ENCODE data around the gene KLHL29.

Gene KLHL29

GRCh38 chr2:23618265-23618664 is 233.3 kb downstream of the KLHL29 start:
- no peak for TF ChIP-seq FOXM1 (IDR thresholded peaks at IDR 0.05; ENCODE audit: borderline replicate concordance, low read depth)
- no peak for TF ChIP-seq CEBPB (IDR thresholded peaks at IDR 0.05)
- no peak for TF ChIP-seq REST (IDR thresholded peaks at IDR 0.05; ENCODE audit: low read depth)
- TF ChIP-seq TAF1 (IDR thresholded peaks at IDR 0.05; ENCODE audit: low read depth), result no peak
- no peak for TF ChIP-seq TCF12 (IDR thresholded peaks at IDR 0.05; ENCODE audit: low read depth)
- no peak for TF ChIP-seq EGR1 (IDR thresholded peaks at IDR 0.05)
- TF ChIP-seq, protein P1, sequence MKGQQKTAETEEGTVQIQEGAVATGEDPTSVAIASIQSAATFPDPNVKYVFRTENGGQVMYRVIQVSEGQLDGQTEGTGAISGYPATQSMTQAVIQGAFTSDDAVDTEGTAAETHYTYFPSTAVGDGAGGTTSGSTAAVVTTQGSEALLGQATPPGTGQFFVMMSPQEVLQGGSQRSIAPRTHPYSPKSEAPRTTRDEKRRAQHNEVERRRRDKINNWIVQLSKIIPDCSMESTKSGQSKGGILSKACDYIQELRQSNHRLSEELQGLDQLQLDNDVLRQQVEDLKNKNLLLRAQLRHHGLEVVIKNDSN (IDR thresholded peaks at IDR 0.05), result no peak
- TF ChIP-seq NFIC (IDR thresholded peaks at IDR 0.05), result no peak
- TF ChIP-seq CREB1 (IDR thresholded peaks at IDR 0.05; ENCODE audit: low read depth), result no peak
- TF ChIP-seq TEAD4 (IDR thresholded peaks at IDR 0.05), result no peak

DNA sequence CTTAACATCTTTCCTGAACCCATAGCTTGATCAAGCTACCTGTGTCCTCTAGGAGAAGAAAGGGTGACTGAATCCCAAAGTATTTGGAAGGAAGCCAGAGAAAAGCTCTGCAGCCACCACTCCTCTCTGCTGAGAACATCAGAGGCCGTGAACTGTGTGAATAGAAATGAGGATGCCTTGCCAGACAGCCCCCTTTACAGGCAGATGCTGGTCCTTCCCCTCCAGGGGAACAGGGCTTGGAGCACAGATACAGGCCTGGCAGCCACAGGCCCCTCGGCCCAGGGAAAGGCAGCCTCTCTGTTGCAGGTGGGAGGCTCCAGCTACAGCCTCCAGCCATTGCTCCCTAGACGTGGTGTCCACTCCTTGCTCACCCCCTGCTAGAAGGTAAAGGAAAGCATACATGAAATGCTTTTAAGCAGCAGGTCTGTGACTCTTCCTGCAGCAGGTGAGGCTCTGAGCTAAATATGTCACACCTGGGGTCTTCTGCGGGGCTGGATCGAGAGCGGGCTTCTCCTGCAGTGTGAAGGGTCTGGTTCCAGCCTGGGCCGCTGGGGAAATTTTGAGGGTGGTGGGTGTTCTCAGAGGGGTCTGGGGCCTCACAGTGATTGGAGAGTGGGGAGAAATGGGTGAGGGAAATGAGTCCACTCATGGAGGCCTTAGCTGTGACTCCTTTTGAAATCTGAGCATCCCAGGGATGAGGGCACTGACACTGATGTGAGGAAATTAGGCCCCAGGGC is 234.0 kb downstream of the KLHL29 start:
- TF ChIP-seq EP300 (IDR thresholded peaks at IDR 0.05; ENCODE audit: borderline replicate concordance), result no peak
- no peak for TF ChIP-seq EGR1 (IDR thresholded peaks at IDR 0.05)
- TF ChIP-seq ZBTB7A (IDR thresholded peaks at IDR 0.05; ENCODE audit: low read depth), result no peak
- TF ChIP-seq CREB1 (IDR thresholded peaks at IDR 0.05; ENCODE audit: low read depth), result no peak

DNA sequence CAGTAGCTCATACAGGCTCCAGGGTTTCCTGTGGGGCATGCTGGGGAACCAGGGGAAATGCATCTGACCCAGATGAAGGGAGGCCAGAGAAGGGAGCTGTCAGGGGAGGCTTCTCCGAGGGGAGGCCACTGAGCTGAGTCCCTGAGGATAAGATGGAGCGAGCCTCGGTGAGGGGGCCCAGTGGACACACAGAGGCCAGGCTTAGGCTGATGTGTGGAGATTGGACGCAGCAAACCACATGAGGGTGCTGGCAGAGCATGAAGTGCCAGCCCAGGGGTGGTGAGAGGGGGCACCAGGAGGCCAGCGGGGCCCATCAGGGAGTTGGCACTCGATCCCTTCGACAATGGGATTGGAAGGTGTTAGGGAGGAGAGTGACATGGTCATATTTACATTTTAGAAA is 235.0 kb downstream of the KLHL29 start:
- TF ChIP-seq EGR1 (IDR thresholded peaks at IDR 0.05) (no peak), TEAD4 (IDR thresholded peaks at IDR 0.05) (no peak), CEBPB (IDR thresholded peaks at IDR 0.05) (no peak), TAF1 (IDR thresholded peaks at IDR 0.05; ENCODE audit: low read depth) (no peak), REST (IDR thresholded peaks at IDR 0.05; ENCODE audit: low read depth) (no peak), ZBTB7A (IDR thresholded peaks at IDR 0.05; ENCODE audit: low read depth) (no peak), YY1 (IDR thresholded peaks at IDR 0.05; ENCODE audit: low read depth) (no peak), CREB1 (IDR thresholded peaks at IDR 0.05; ENCODE audit: low read depth) (no peak), FOXM1 (IDR thresholded peaks at IDR 0.05; ENCODE audit: borderline replicate concordance, low read depth) (no peak), RAD21 (IDR thresholded peaks at IDR 0.05; ENCODE audit: low read depth) (no peak), EP300 (IDR thresholded peaks at IDR 0.05; ENCODE audit: borderline replicate concordance) (no peak), TCF12 (IDR thresholded peaks at IDR 0.05; ENCODE audit: low read depth) (no peak), NFIC (IDR thresholded peaks at IDR 0.05) (no peak)
- TF ChIP-seq, protein P1 (IDR thresholded peaks at IDR 0.05), result no peak
- TF ChIP-seq, protein P2, sequence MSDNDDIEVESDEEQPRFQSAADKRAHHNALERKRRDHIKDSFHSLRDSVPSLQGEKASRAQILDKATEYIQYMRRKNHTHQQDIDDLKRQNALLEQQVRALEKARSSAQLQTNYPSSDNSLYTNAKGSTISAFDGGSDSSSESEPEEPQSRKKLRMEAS (IDR thresholded peaks at IDR 0.05), result no peak

DNA sequence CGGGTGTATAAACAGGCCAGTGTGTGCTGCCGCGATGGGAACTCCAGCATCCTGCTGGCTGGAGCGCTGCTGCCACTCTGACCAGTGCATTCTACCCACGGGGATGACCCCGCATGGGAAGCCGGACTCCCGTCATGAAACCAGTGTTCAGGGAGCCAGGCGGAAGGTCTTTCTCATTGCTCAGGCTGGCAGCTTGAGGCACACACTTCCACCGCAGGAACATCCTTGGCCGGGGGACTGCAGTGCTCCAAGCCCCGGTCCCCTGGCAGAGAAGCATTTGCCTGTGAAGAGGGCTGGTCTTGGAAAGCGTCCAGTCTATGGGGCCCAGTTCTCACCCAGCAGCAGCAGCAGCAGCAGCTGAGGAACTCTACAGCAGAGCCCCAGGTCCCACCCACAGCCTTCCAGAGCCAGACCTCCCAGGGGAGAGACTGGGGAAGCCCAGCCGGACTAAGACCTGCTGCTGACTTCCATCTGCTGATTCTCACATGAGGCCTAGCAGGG is 235.9 kb downstream of the KLHL29 start:
- TF ChIP-seq CREB1 (IDR thresholded peaks at IDR 0.05; ENCODE audit: low read depth) (no peak), EP300 (IDR thresholded peaks at IDR 0.05; ENCODE audit: borderline replicate concordance) (no peak), FOXM1 (IDR thresholded peaks at IDR 0.05; ENCODE audit: borderline replicate concordance, low read depth) (no peak), CEBPB (IDR thresholded peaks at IDR 0.05) (no peak), RAD21 (IDR thresholded peaks at IDR 0.05; ENCODE audit: low read depth) (no peak), TEAD4 (IDR thresholded peaks at IDR 0.05) (no peak), ZBTB7A (IDR thresholded peaks at IDR 0.05; ENCODE audit: low read depth) (no peak), EGR1 (IDR thresholded peaks at IDR 0.05) (no peak), REST (IDR thresholded peaks at IDR 0.05; ENCODE audit: low read depth) (no peak), NFIC (IDR thresholded peaks at IDR 0.05) (no peak), TCF12 (IDR thresholded peaks at IDR 0.05; ENCODE audit: low read depth) (no peak), TAF1 (IDR thresholded peaks at IDR 0.05; ENCODE audit: low read depth) (no peak), YY1 (IDR thresholded peaks at IDR 0.05; ENCODE audit: low read depth) (no peak)
- TF ChIP-seq, protein P1 (IDR thresholded peaks at IDR 0.05), result no peak
- TF ChIP-seq, protein P2 (IDR thresholded peaks at IDR 0.05), result no peak

Data from Ishikawa (cell line).